A673 (cell line): ENCODE measurements around the gene TWIST1. TPM values are rescaled to one million over a fixed set of nuclear protein-coding genes. Genes with fewer than 3 reads are reported as not detected.
A peak's percentile ranks its signal among the peaks of the same experiment; 100 is the strongest.

Experiments used
- BruUV-seq: library from RNA; stranded (reverse); fragments of 400-500 nt; replicated peaks from 2 replicates; lab custom pipeline; 2021; lab: Mats Ljungman, UMichigan
- CTCF ChIA-PET: fragments of 300-600 bp; sonication (Branson Sonifier 250); formaldehyde crosslinking; loops from one replicate; lab custom pipeline; 2022; ENCODE audit warnings: antibody characterized with exemption; lab: Charles Lee
- POLR2A ChIA-PET: fragments of 300-600 bp; sonication (Branson Sonifier 250); formaldehyde crosslinking; loops from one replicate; lab custom pipeline; 2022; ENCODE audit warnings: antibody characterized with exemption; ENCODE audit not compliant: low non-redundant PET; lab: Charles Lee
- DNase-seq: peaks from one replicate; pipeline ENCODE4 v3.0.0-alpha.2; 2015; ENCODE audit warnings: low spot score
- H3K27ac ChIP-seq: fragments of 200-600 bp; sonication (generic); 2 replicates; pipeline ENCODE4 v1.5.1; 2016; ENCODE audit warnings: mixed run types, low read depth, mild to moderate bottlenecking, mixed read lengths, antibody characterized with exemption, low read length; ENCODE audit not compliant: poor library complexity, severe bottlenecking
- H3K27me3 ChIP-seq: fragments of 200-600 bp; sonication (generic); replicated peaks from 2 replicates; pipeline ENCODE4 v1.6.1; 2017; ENCODE audit warnings: mixed run types, low read depth, mild to moderate bottlenecking, mixed read lengths, antibody characterized with exemption, low read length; ENCODE audit not compliant: insufficient read depth, poor library complexity
- H3K36me3 ChIP-seq: fragments of 200-600 bp; sonication (generic); 2 replicates; pipeline ENCODE4 v1.6.1; 2016; ENCODE audit warnings: mixed run types, mild to moderate bottlenecking, mixed read lengths, antibody characterized with exemption, low read length; ENCODE audit not compliant: insufficient read depth, poor library complexity, severe bottlenecking
- H3K4me1 ChIP-seq: fragments of 200-600 bp; sonication (generic); 2 replicates; pipeline ENCODE4 v1.6.1; 2017; ENCODE audit warnings: mixed run types, mild to moderate bottlenecking, mixed read lengths, antibody characterized with exemption, low read length; ENCODE audit not compliant: insufficient read depth, poor library complexity, severe bottlenecking
- H3K4me3 ChIP-seq: fragments of 200-600 bp; sonication (generic); 2 replicates; pipeline ENCODE4 v1.5.1; 2016; ENCODE audit warnings: low read depth, mixed run types, mild to moderate bottlenecking, mixed read lengths, low read length; ENCODE audit not compliant: poor library complexity, severe bottlenecking
- H3K9me3 ChIP-seq: fragments of 200-600 bp; sonication (generic); 2 replicates; pipeline ENCODE4 v1.6.1; 2016; ENCODE audit warnings: mixed run types, low read depth, mild to moderate bottlenecking, mixed read lengths, antibody characterized with exemption, low read length; ENCODE audit not compliant: poor library complexity, severe bottlenecking
- CTCF ChIP-seq: fragments of 300-800, 200-600 bp; sonication (generic); conservative IDR thresholded peaks from 2 replicates; pipeline ENCODE4 v1.5.1; 2017; ENCODE audit warnings: low read depth, mild to moderate bottlenecking, antibody characterized with exemption, low read length, moderate library complexity, mixed read lengths
- EZH2 ChIP-seq: fragments of 200-600 bp; sonication (generic); IDR thresholded peaks from 2 replicates; pipeline ENCODE4 v1.6.1; 2017; ENCODE audit warnings: borderline replicate concordance, low read depth, mild to moderate bottlenecking, mixed read lengths, antibody characterized with exemption, low read length; ENCODE audit not compliant: poor library complexity, severe bottlenecking
- intact Hi-C: fragments of 100-400 bp; cut with micrococcal nuclease; formaldehyde crosslinking; loops from one replicate; pipeline ENCODE4 v1.10.0; 2022; ENCODE audit not compliant: unreplicated experiment
- total RNA-seq: library from RNA; stranded (reverse); gene quantifications from 2 replicates; pipeline ENCODE4 v1.2.3, GENCODE V29; 2021

TWIST1 gene
- total RNA-seq, 1 experiment from 2014 or later = 41.6 TPM

- H3K27ac ChIP-seq = no peak overlapping the region
- POLR2A ChIA-PET = interaction anchor here (0.6 kb wide), 1 partner anchor 72 kb away, joined by 4 read pairs; no protein-coding TSS in a partner anchor
- no TSS peak for BruUV-seq
- no peak for DNase-seq
- H3K4me1 ChIP-seq = peaks cover 11% of the 10 kb centered on the region
- TF ChIP-seq CTCF (no peak), EZH2 (no peak)
- H3K9me3 ChIP-seq = no peaks in the 10 kb centered on the region
- no peak overlapping the region for H3K4me3 ChIP-seq
- CTCF ChIA-PET = no interaction called here
- H3K27me3 ChIP-seq = no peaks in the 10 kb centered on the region
- H3K36me3 ChIP-seq = no peaks in the 10 kb centered on the region
- intact Hi-C loops = no loop called here
Observed at GRCh38 chr7:19101909-19102308, 15.5 kb downstream of the TWIST1 start.

GRCh38 chr7:19101472-19101871 lies 16.0 kb downstream of the TWIST1 start:
- CTCF ChIA-PET = no interaction called here
- Histone ChIP-seq H3K9me3 (no peaks in the 10 kb centered on the region), H3K4me3 (no peak overlapping the region), H3K4me1 (peaks cover 8% of the 10 kb centered on the region), H3K27ac (no peak overlapping the region), H3K27me3 (no peaks in the 10 kb centered on the region), H3K36me3 (no peaks in the 10 kb centered on the region)
- intact Hi-C loops = no loop called here
- POLR2A ChIA-PET = interaction anchor here (0.6 kb wide), 1 partner anchor 73 kb away, joined by 4 read pairs; no protein-coding TSS in a partner anchor
- no peak for DNase-seq
- no peak for TF ChIP-seq EZH2
- TF ChIP-seq CTCF = no peak
- BruUV-seq = no TSS peak

- Histone ChIP-seq H3K27ac (no peak overlapping the region), H3K4me3 (no peak overlapping the region), H3K4me1 (peaks cover 8% of the 10 kb centered on the region), H3K36me3 (no peaks in the 10 kb centered on the region), H3K9me3 (no peaks in the 10 kb centered on the region), H3K27me3 (no peaks in the 10 kb centered on the region)
- ChIA-PET CTCF (no interaction called here), POLR2A (no interaction called here)
- no TSS peak for BruUV-seq
- TF ChIP-seq CTCF (no peak), EZH2 (no peak)
- peak; percentile 19 for DNase-seq
- intact Hi-C loops = no loop called here
Observed at GRCh38 chr7:19099924-19100323, 17.5 kb downstream of the TWIST1 start.
